PFSK-1 (cell line): ENCODE data around the gene ABRACL.

ENCODE experiments used
- POLR2AphosphoS5 ChIP-seq: IDR thresholded peaks from 2 replicates; pipeline ENCODE4 v1.6.1; 2012; ENCODE audit warnings: low read depth, mild to moderate bottlenecking, control low read depth, low read length, moderate library complexity
- REST ChIP-seq, 2 experiments: IDR thresholded peaks; 2 replicates each; pipeline versions ENCODE4 v1.6.1 to v1.8.0; 2011 to 2012; ENCODE audit warnings: low read depth in 2 of 2, low read length in 2 of 2, control low read depth in 1 of 2, inconsistent platforms in 1 of 2, mild to moderate bottlenecking in 1 of 2, moderate library complexity in 1 of 2; ENCODE audit not compliant: insufficient read depth in 1 of 2
- TAF1 ChIP-seq: IDR thresholded peaks from 2 replicates; pipeline ENCODE4 v1.6.1; 2012; ENCODE audit warnings: low read length, control low read depth, borderline replicate concordance; ENCODE audit not compliant: insufficient read depth

GRCh38 chr6:138988469-138988834 lies 40.1 kb upstream of the ABRACL start:
- no peak for TF ChIP-seq REST (IDR thresholded peaks at IDR 0.05; ENCODE audit: insufficient read depth in 1 of 2, low read depth in 2 of 2, low read length in 2 of 2)
- no peak for TF ChIP-seq POLR2AphosphoS5
- TF ChIP-seq TAF1: no peak
